H1 (cell line): Measurements from ENCODE around the gene JUN. TPM values are rescaled to one million over a fixed set of nuclear protein-coding genes. Genes with fewer than 3 reads are reported as not detected.

ENCODE experiments used
- CHD1 ChIP-seq: IDR thresholded peaks from 2 replicates; pipeline ENCODE4 v1.6.1; 2012; ENCODE audit warnings: low read depth, low read length, improper control_type of control experiment
- polyA plus RNA-seq, 7 experiments: library from polyadenylated mRNA; depleted of rRNA in 3 of 7; stranded (reverse) in 5 of 7; unstranded in 2 of 7; fragments of >200 nt in 5 of 7; fragments of 200-250 nt in 2 of 7; gene quantifications; 1 replicate in 5 of 7; 2 replicates in 1 of 7; 4 replicates in 1 of 7; pipeline versions ENCODE4 v1.2.1 to v1.2.3, GENCODE V29; 2011 to 2013; ENCODE audit warnings: missing spikeins in 2 of 7, mixed read lengths in 2 of 7
- total RNA-seq: library from RNA; stranded (reverse); fragmentation: NEBNext Ultra II Directional; extraction: Animal tissue kit (Norgen Biotek cat#: 25700); gene quantifications from 2 replicates; pipeline ENCODE4 v1.2.1, GENCODE V29; 2021

Gene JUN
- total and polyA plus RNA-seq, 2 of the 8 experiments (the other 6 are each of a cell fraction or from before 2014, with no cell fraction given): 4.4 to 10.9 TPM

- TF ChIP-seq CHD1: no peak
Measured at GRCh38 chr1:58783993-58784757, at the start of gene JUN (continued).
